ENCODE results near the gene ZNF853. TPM values are rescaled to one million over a fixed set of nuclear protein-coding genes. Genes with fewer than 3 reads are reported as not detected.

The ZNF853 gene
- total and polyA plus RNA-seq, 2 donors (not counting 1 experiment from before 2014, with no cell fraction given): 2.5 to 6.3 TPM

DNA sequence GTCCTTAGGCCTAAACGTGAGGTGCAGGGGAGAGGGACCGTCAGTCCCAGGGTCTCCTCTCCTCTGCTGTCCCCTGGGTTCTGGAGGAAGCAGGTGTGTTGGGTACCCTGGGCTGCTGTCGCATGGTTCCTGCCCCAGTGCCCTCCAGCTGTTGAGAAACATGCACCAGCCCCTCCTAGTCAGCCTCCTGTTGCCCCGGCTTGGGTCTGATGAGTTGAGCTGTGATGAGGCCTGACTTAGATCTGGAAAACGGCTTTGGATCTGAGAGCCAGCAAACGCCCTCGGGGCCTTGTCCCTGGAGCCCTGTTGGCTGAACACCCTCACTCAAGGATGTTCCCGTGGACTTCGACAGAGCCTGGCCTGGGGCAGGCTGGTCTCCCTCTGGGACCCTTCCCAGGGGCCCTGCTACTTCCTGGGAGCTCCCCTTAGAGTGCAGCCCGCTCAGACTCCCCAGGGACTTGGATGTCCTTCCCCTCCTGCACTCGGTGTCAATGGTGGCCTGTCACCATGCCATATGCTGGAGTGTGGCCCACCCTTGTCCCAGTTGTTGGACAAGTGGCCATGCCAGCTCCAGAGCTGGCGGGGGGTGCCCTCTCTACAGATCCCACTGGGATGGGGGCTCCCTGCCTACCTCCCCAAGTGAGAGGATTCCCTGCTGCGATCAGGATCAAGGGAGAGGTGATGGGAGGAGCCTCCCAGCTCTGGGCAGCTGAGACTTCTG, 34.0 kb downstream of the ZNF853 start:
- Mint-ChIP-seq H3K27ac (no peak overlapping the region), H3K9me3 (ENCODE audit: insufficient read depth) (no peaks in the 10 kb centered on the region)
- peaks cover 0 to 57% of the 10 kb centered on the region in 2 experiments for H3K36me3 ChIP-seq (replicated peaks in 1 of 2; ENCODE audit: control extremely low read depth in 1 of 2, control insufficient read depth in 1 of 2, extremely low read depth in 1 of 2, insufficient read depth in 2 of 2, low read length in 1 of 2)

More for the DNA sequence above, 34.0 kb downstream of the ZNF853 start:
- Histone ChIP-seq H3K79me2 (ENCODE audit: control insufficient read depth, insufficient read depth, low read length) (peaks cover 11% of the 10 kb centered on the region), H3K4me1 (ENCODE audit: control insufficient read depth in 2 of 2, insufficient read depth in 2 of 2, low read length in 2 of 2) (no peaks in the 10 kb centered on the region), H3K4me3 (ENCODE audit: control extremely low read depth in 1 of 5, extremely low read depth in 1 of 5, insufficient read depth in 1 of 5, low read depth in 2 of 5, low read length in 4 of 5) (no peak overlapping the region), H3K4me2 (replicated peaks; ENCODE audit: low read depth, low read length, poor library complexity, severe bottlenecking) (no peak overlapping the region), H3K27ac (ENCODE audit: low read length in 2 of 2) (no peak overlapping the region), H3K9ac (ENCODE audit: low read length) (no peak overlapping the region), H3K9me3 (ENCODE audit: control extremely low read depth in 1 of 3, control insufficient read depth in 2 of 3, insufficient read depth in 1 of 3, low read length in 2 of 3) (peaks cover 0 to 24% (median 0%) of the 10 kb centered on the region in 3 donors), H4K20me1 (ENCODE audit: control insufficient read depth, insufficient read depth, low read length, poor library complexity, severe bottlenecking) (peaks cover 46% of the 10 kb centered on the region), H3K27me3 (replicated peaks in 1 of 4; ENCODE audit: control extremely low read depth in 1 of 4, control insufficient read depth in 3 of 4, insufficient read depth in 4 of 4, low read length in 3 of 4) (no peaks in the 10 kb centered on the region), H2AFZ (ENCODE audit: insufficient read depth, low read depth, low read length, poor library complexity, severe bottlenecking) (no peak overlapping the region)
- H3K27me3 Mint-ChIP-seq: no peaks in the 10 kb centered on the region
- POLR2A ChIA-PET: interaction anchor here (1.3 kb wide), 1 partner anchor 11 kb away, joined by 3 read pairs; no protein-coding TSS in a partner anchor
- TF ChIP-seq EZH2 (IDR thresholded peaks at IDR 0.05; ENCODE audit: borderline replicate concordance, insufficient read depth, low read depth, low read length, poor library complexity, severe bottlenecking): no peak
- TF ChIP-seq CTCF (IDR thresholded peaks at IDR 0.05): no peak
- no peak for DNase-seq
- H3K4me3 Mint-ChIP-seq: no peak overlapping the region
- intact Hi-C loops (cut with micrococcal nuclease): no loop called here
- 88% methylated on average over 12 of the region's 13 CpGs for WGBS (ENCODE audit: insufficient coverage)
- CTCF ChIA-PET: no interaction called here
- ATAC-seq (ENCODE audit: low read depth): no peak
- H3K4me1 Mint-ChIP-seq: no peaks in the 10 kb centered on the region

Data from B cell (primary cell).